H1 (cell line): ENCODE measurements around the gene USP17L15.
"Not testable (repeated sequence)": the region's sequence is repeated elsewhere in the genome, so short reads cannot be mapped to it uniquely, and the experiment has no call there.

ENCODE experiments used
- BCL11A ChIP-seq, 2 experiments: IDR thresholded peaks; one replicate each; pipeline ENCODE4 v1.6.1; 2011; ENCODE audit warnings: low read depth in 2 of 2, low read length in 2 of 2, mild to moderate bottlenecking in 2 of 2
- CTCF ChIP-seq, 3 experiments: IDR thresholded peaks; 1 replicate in 2 of 3; 2 replicates in 1 of 3; pipeline versions ENCODE4 v1.5.1 to v1.6.1; 2011; ENCODE audit warnings: low read length in 3 of 3, mild to moderate bottlenecking in 3 of 3, inconsistent platforms in 2 of 3, low read depth in 1 of 3, moderate library complexity in 1 of 3; ENCODE audit not compliant: insufficient read depth in 1 of 3; ENCODE audit errors: control extremely low read depth in 1 of 3
- EP300 ChIP-seq, 2 experiments: IDR thresholded peaks; 1 replicate in 1 of 2; 2 replicates in 1 of 2; pipeline ENCODE4 v1.6.1; 2011 to 2012; ENCODE audit warnings: low read depth in 2 of 2, low read length in 2 of 2, mild to moderate bottlenecking in 2 of 2, borderline replicate concordance in 1 of 2, inconsistent platforms in 1 of 2, moderate library complexity in 1 of 2
- EZH2 ChIP-seq: fragments of 200-600 bp; sonication (generic); IDR thresholded peaks from 2 replicates; pipeline ENCODE4 v1.7.1; 2012; ENCODE audit warnings: low read depth, mild to moderate bottlenecking, moderate library complexity, low read length, inconsistent platforms; ENCODE audit not compliant: severe bottlenecking
- PHF8 ChIP-seq: fragments of 200-600 bp; sonication (generic); conservative IDR thresholded peaks from 2 replicates; pipeline ENCODE4 v1.7.1; 2012; ENCODE audit warnings: low read depth, mild to moderate bottlenecking, inconsistent platforms, low read length, moderate library complexity
- POLR2A ChIP-seq, 2 experiments: IDR thresholded peaks; 1 replicate in 1 of 2; 2 replicates in 1 of 2; pipeline ENCODE4 v1.6.1; 2011; ENCODE audit warnings: low read depth in 2 of 2, low read length in 2 of 2, mild to moderate bottlenecking in 2 of 2; ENCODE audit errors: control extremely low read depth in 1 of 2
- RFX5 ChIP-seq: IDR thresholded peaks from 2 replicates; pipeline ENCODE4 v1.6.1; 2011; ENCODE audit warnings: low read depth, low read length, improper control_type of control experiment, borderline replicate concordance
- TCF12 ChIP-seq: IDR thresholded peaks from 2 replicates; pipeline ENCODE4 v1.6.1; 2011; ENCODE audit warnings: low read depth, mild to moderate bottlenecking, low read length
- ZNF274 ChIP-seq: IDR thresholded peaks from 2 replicates; pipeline ENCODE4 v1.7.0; 2012; ENCODE audit warnings: low read length, borderline replicate concordance; ENCODE audit errors: extremely low read depth

GRCh38 chr4:9267319-9267718 is 33.1 kb downstream of the USP17L15 start, which contains the start of gene USP17L22:
- TF ChIP-seq BCL11A (IDR thresholded peaks at IDR 0.05; ENCODE audit: low read depth in 2 of 2, low read length in 2 of 2); CTCF (IDR thresholded peaks at IDR 0.05; ENCODE audit: control extremely low read depth in 1 of 3, insufficient read depth in 1 of 3, low read depth in 1 of 3, low read length in 3 of 3); EP300 (IDR thresholded peaks at IDR 0.05; ENCODE audit: borderline replicate concordance in 1 of 2, low read depth in 2 of 2, low read length in 2 of 2); RFX5; EZH2; ZNF274; POLR2A (IDR thresholded peaks at IDR 0.05; ENCODE audit: control extremely low read depth in 1 of 2, low read depth in 2 of 2, low read length in 2 of 2); TCF12; PHF8: not testable (repeated sequence)
